Brain microvascular endothelial cell (primary cell): Measurements from ENCODE around the gene AREG.

ENCODE experiments used
- DNase-seq: peaks from one replicate; pipeline ENCODE4 v3.0.0-alpha.2; 2020
- H3K27ac ChIP-seq: fragments of 250-450 bp; sonication (Bioruptor Pico); 2 replicates; pipeline ENCODE4 v1.5.1; 2020; ENCODE audit warnings: mild to moderate bottlenecking, moderate library complexity
- H3K27me3 ChIP-seq: fragments of 250-450 bp; sonication (Bioruptor Pico); replicated peaks from 2 replicates; pipeline ENCODE4 v1.5.1; 2020; ENCODE audit warnings: mild to moderate bottlenecking
- H3K36me3 ChIP-seq: fragments of 250-450 bp; sonication (Bioruptor Pico); replicated peaks from 2 replicates; pipeline ENCODE4 v1.5.1; 2020; ENCODE audit warnings: mild to moderate bottlenecking
- H3K4me3 ChIP-seq: 2 replicates; pipeline ENCODE4 v1.5.1; 2011; ENCODE audit warnings: low read depth, mild to moderate bottlenecking, control low read depth, low read length, moderate library complexity
- in situ Hi-C: cut with HindIII; loops from 2 replicates; pipeline ENCODE4 v1.10.0; 2017; ENCODE audit warnings: low sequenced_read_pairs, low pct_ligation_motif_present
- TF ChIP-seq, protein P1 (sequence below): IDR thresholded peaks from 2 replicates; pipeline ENCODE4 v1.5.1; 2011; ENCODE audit warnings: low read depth, mild to moderate bottlenecking, moderate library complexity, low read length, control low read depth, inconsistent platforms; ENCODE audit errors: missing control alignments

Gene AREG

DNA sequence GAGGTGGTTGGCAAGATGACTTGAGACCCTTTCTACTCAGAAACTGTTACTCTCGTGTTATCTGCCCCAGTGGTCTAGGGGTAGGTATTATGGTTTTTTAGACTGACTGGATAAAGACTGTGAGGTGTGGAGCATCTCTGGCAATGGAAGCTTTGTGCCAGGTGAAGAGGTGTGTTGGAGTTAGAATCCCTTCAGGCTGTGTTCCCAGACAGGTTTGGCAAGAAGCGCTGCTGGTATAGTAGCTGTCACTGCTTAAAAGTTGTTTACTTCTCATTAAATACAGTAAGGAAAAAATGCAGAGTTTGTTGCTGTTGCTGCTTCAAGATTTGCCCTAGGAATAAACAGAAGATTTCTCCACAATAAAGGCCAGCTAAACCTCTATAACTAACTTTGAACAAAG lies 35.3 kb downstream of the AREG start:
- Histone ChIP-seq H3K27me3 (no peaks in the 10 kb centered on the region), H3K27ac (no peak overlapping the region), H3K36me3 (no peaks in the 10 kb centered on the region), H3K4me3 (no peak overlapping the region)
- DNase-seq, result no peak
- TF ChIP-seq, protein P1, sequence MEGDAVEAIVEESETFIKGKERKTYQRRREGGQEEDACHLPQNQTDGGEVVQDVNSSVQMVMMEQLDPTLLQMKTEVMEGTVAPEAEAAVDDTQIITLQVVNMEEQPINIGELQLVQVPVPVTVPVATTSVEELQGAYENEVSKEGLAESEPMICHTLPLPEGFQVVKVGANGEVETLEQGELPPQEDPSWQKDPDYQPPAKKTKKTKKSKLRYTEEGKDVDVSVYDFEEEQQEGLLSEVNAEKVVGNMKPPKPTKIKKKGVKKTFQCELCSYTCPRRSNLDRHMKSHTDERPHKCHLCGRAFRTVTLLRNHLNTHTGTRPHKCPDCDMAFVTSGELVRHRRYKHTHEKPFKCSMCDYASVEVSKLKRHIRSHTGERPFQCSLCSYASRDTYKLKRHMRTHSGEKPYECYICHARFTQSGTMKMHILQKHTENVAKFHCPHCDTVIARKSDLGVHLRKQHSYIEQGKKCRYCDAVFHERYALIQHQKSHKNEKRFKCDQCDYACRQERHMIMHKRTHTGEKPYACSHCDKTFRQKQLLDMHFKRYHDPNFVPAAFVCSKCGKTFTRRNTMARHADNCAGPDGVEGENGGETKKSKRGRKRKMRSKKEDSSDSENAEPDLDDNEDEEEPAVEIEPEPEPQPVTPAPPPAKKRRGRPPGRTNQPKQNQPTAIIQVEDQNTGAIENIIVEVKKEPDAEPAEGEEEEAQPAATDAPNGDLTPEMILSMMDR, result no peak
- in situ Hi-C loops, result no loop called here

DNA sequence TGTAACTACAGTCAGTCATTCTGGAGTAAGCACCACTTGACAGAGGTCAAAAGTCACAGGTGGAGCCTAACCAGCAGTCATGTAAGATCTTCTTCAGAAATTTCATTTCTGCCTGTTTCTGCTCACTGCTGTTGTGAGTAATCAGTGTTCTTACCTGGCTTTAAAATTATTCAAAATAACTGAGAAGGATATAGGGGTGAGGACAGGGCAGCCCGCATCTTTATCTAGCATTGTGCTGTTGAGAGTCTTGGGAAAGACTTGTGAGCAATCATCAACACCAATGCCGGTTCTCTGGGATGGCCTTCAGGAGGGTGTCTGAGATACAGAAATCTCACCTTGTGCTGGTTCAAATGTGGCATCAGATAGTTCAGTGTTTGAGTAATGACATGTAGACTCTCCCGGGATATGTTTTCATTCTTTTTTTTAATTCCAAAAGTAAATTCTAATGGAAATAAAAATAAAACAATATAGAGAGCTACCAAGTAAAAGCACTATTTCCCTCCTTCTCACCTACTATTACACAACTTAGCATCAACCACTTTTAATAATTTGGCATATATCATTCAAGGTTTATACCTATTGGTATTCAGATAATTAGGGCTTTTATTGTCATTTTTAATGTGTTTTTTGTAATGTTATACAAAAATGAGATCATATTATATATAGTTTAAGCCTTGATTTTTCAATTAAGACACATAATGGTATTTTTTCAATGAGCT lies 37.1 kb downstream of the AREG start:
- in situ Hi-C loops, result no loop called here
- H3K36me3 ChIP-seq, result no peaks in the 10 kb centered on the region
- TF ChIP-seq, protein P1, result no peak
- DNase-seq, result no peak
- no peak overlapping the region for H3K27ac ChIP-seq
- no peaks in the 10 kb centered on the region for H3K27me3 ChIP-seq
- H3K4me3 ChIP-seq, result no peak overlapping the region

DNA sequence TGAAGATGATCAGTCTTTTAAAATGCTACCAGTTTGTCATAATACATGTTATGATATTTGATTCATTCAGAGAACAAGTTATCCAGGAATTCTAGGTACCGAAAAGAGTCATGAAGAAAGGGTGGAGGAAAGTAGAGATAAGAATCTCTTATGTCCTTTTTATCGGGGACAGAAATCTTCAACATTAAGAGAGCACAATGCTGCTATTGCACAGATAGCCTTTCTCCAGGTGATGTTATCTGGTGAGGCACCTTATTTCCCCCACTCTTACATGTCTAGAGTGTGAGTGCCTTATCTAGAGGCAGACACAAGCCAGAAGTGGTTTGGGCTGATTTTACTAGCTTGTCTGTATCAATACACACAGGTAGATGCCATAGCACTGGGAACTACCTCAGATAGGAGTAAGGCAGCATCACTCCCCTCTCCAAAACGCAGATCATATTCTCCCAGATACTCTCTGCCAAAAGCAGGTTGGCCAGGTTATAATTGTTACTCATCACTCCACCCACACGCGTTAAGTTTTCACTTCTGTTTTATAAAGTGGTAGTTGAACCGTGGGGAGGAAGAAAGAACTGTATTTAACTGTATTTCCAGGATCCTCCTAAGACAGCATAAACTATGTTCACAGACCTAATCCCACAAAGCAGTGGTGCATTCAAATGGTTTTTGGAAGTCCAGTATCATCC lies 38.4 kb downstream of the AREG start:
- TF ChIP-seq, protein P1, result no peak
- no peak for DNase-seq
- H3K36me3 ChIP-seq, result no peaks in the 10 kb centered on the region
- in situ Hi-C loops, result no loop called here
- no peaks in the 10 kb centered on the region for H3K27me3 ChIP-seq
- H3K4me3 ChIP-seq, result no peak overlapping the region
- H3K27ac ChIP-seq, result no peak overlapping the region

DNA sequence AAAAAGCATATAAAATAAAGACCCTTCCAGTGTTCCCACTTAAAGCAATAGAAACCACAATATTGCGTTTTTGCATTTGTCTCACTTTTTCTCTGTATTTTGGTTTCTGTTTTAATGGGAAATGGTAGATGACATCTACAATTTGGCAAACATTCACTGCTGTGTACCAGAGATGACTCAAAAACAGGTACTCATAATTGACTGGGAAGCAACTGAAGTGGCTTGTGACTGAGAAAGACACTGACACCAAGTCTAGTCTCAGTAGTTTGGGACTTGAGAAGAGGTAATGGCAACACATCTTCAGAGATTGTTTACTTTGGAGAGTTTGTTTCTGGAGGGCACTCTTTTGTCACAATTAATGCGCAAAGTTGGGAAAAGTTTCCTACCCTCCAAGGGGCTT lies 42.0 kb downstream of the AREG start:
- in situ Hi-C loops, result no loop called here
- H3K27ac ChIP-seq, result no peak overlapping the region

DNA sequence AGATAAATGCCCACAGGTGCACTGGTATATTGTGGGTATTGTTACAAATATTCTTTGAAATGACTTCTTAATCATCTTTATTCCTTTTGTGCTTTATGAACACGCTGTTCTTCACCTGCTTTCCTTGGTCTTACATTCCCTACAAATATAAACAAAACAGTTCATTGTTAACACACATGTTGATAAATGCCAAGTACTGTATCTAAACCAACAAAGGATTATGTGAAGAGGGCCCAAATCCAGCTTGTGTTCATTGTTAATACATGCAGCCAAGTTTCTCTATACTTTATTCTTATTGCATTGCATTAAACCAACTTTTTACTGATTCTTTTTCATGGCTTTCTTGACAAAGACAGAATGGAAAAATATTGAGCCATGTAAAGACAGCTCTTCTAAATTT lies 42.8 kb downstream of the AREG start:
- H3K27me3 ChIP-seq, result no peaks in the 10 kb centered on the region
- TF ChIP-seq, protein P1, result no peak
- no peaks in the 10 kb centered on the region for H3K36me3 ChIP-seq
- H3K4me3 ChIP-seq, result no peak overlapping the region
- DNase-seq, result no peak
- no peak overlapping the region for H3K27ac ChIP-seq
- in situ Hi-C loops, result no loop called here

More for the DNA sequence above, 42.0 kb downstream of the AREG start:
- DNase-seq, result no peak
- TF ChIP-seq, protein P1, result no peak
- H3K4me3 ChIP-seq, result no peak overlapping the region
- no peaks in the 10 kb centered on the region for H3K27me3 ChIP-seq
- H3K36me3 ChIP-seq, result no peaks in the 10 kb centered on the region
